K562 (cell line): ENCODE measurements around the gene RTBDN. TPM values are rescaled to one million over a fixed set of nuclear protein-coding genes. Genes with fewer than 3 reads are reported as not detected.

ENCODE experiments used
- BRCA1 ChIP-seq, 2 experiments: fragments of 450-650 bp in 1 of 2; sonication (generic) in 1 of 2; formaldehyde crosslinking in 1 of 2; IDR thresholded peaks; 2 replicates each; pipeline versions ENCODE4 v1.5.0 to v1.6.1; 2017 to 2020; ENCODE audit warnings: mild to moderate bottlenecking in 1 of 2, missing genetic modification reagents in 1 of 2
- CBFA2T2 ChIP-seq: fragments of 450-650 bp; conservative IDR thresholded peaks from 2 replicates; pipeline ENCODE4 v1.6.1; 2017; ENCODE audit warnings: mild to moderate bottlenecking
- CHAMP1 ChIP-seq: fragments of 450-650 bp; IDR thresholded peaks from 2 replicates; pipeline ENCODE4 v1.6.1; 2016; ENCODE audit warnings: mild to moderate bottlenecking
- DIDO1 ChIP-seq: fragments of 450-650 bp; IDR thresholded peaks from 2 replicates; pipeline ENCODE4 v1.6.1; 2016; ENCODE audit warnings: low read depth, missing biosample characterization, missing genetic modification characterization
- ESRRB ChIP-seq: fragments of 250-450 bp; sonication (Bioruptor Pico); IDR thresholded peaks from 2 replicates; pipeline ENCODE4 v1.5.0; 2020; ENCODE audit warnings: mild to moderate bottlenecking, moderate library complexity, borderline replicate concordance
- HDAC3 ChIP-seq: fragments of 450-650 bp; IDR thresholded peaks from 2 replicates; pipeline ENCODE4 v1.6.1; 2018; ENCODE audit warnings: borderline replicate concordance, mild to moderate bottlenecking, moderate library complexity; ENCODE audit not compliant: partially characterized antibody
- KAT2B ChIP-seq: IDR thresholded peaks from one replicate; pipeline ENCODE4 v1.6.1; 2012; ENCODE audit warnings: low read depth, mild to moderate bottlenecking, control low read depth, inconsistent platforms, low read length, moderate library complexity
- MAFK ChIP-seq: IDR thresholded peaks from 2 replicates; pipeline ENCODE4 v1.6.1; 2011; ENCODE audit warnings: low read length, improper control_type of control experiment
- MTA3 ChIP-seq: fragments of 450-650 bp; formaldehyde crosslinking; IDR thresholded peaks from 2 replicates; pipeline ENCODE4 v1.6.1; 2017; ENCODE audit warnings: mild to moderate bottlenecking, borderline replicate concordance
- MTF1 ChIP-seq: fragments of 250-450 bp; sonication (Bioruptor Pico); IDR thresholded peaks from 2 replicates; pipeline ENCODE4 v1.9.0; 2021; ENCODE audit warnings: moderate library complexity, mild to moderate bottlenecking, inconsistent platforms, borderline replicate concordance
- NR2C1 ChIP-seq, 2 experiments: fragments of 450-650 bp; IDR thresholded peaks; 2 replicates each; pipeline ENCODE4 v1.6.1; 2017; ENCODE audit warnings: mild to moderate bottlenecking in 2 of 2, antibody characterized with exemption in 1 of 2, inconsistent platforms in 1 of 2, missing compliant biosample characterization in 1 of 2, missing genetic modification characterization in 1 of 2
- PRPF4 ChIP-seq: fragments of 200-400 bp; formaldehyde crosslinking; IDR thresholded peaks from one replicate; pipeline ENCODE4 v1.6.1; 2017; ENCODE audit warnings: low read length, low read depth, mild to moderate bottlenecking; ENCODE audit not compliant: insufficient read depth, poor library complexity, severe bottlenecking
- RFX7 ChIP-seq: fragments of 250-450 bp; sonication (Bioruptor Pico); IDR thresholded peaks from 2 replicates; pipeline ENCODE4 v1.5.1; 2021; ENCODE audit warnings: mild to moderate bottlenecking
- SP1 ChIP-seq: sonication (generic); formaldehyde crosslinking; IDR thresholded peaks from 2 replicates; pipeline ENCODE4 v1.8.1; 2022; ENCODE audit warnings: mild to moderate bottlenecking, missing genetic modification reagents
- ZNF318 ChIP-seq, 2 experiments: fragments of 450-650 bp; IDR thresholded peaks; 2 replicates each; pipeline ENCODE4 v1.6.1; 2016; ENCODE audit warnings: mild to moderate bottlenecking in 2 of 2, borderline replicate concordance in 1 of 2, low read depth in 1 of 2, moderate library complexity in 1 of 2
- ZNF778 ChIP-seq: fragments of 450-650 bp; formaldehyde crosslinking; IDR thresholded peaks from 2 replicates; pipeline ENCODE4 v1.4.0; 2020; ENCODE audit warnings: mild to moderate bottlenecking, moderate library complexity
- polyA plus RNA-seq, 8 experiments: library from polyadenylated mRNA; depleted of rRNA in 4 of 8; stranded (reverse) in 5 of 8; unstranded in 3 of 8; fragments of >200 nt; fragmentation: Nextera tagmentation in 2 of 8; fragmentation: Illumina TruSeq in 1 of 8; extraction: Ambion mirVana in 2 of 8; extraction: Trizol in 1 of 8; gene quantifications; 2 replicates each; pipeline versions ENCODE4 v1.2.1 to v1.2.3, GENCODE V29; 2011 to 2014; ENCODE audit warnings: inconsistent platforms in 1 of 8, missing spikeins in 1 of 8
- total RNA-seq, 7 experiments: library from RNA; depleted of rRNA in 6 of 7; stranded (reverse); fragments of >200 nt in 6 of 7; fragmentation: Illumina TruSeq in 2 of 7; extraction: Trizol in 2 of 7; gene quantifications; 2 replicates each; pipeline versions ENCODE4 v1.2.1 to v1.2.3, GENCODE V29; 2011 to 2021; ENCODE audit warnings: low replicate concordance in 1 of 7

The RTBDN gene
- total and polyA plus RNA-seq, 9 of the 15 experiments (the other 6 are each of a cell fraction or from before 2014, with no cell fraction given): 0.20 to 2.3 (median 0.72) TPM; not detected in 1

GRCh38 chr19:12792051-12792852, 42.1 kb downstream of the RTBDN start (continued):
- no peak for TF ChIP-seq ZNF318 (IDR thresholded peaks at IDR 0.05; ENCODE audit: borderline replicate concordance in 1 of 2, low read depth in 1 of 2)
- TF ChIP-seq ZNF778 (CRISPR knock-in tag): no peak
- TF ChIP-seq NR2C1 (IDR thresholded peaks at IDR 0.05): peak; percentile 92
- TF ChIP-seq NR2C1 (tag; IDR thresholded peaks at IDR 0.05): peak; percentile 94
- TF ChIP-seq MAFK: no peak
- TF ChIP-seq CHAMP1: no peak
- no peak for TF ChIP-seq RFX7
- TF ChIP-seq BRCA1 (IDR thresholded peaks at IDR 0.05): no peak
- no peak for TF ChIP-seq BRCA1 (CRISPR knock-in tag; IDR thresholded peaks at IDR 0.05)
- TF ChIP-seq DIDO1 (tag): no peak
- TF ChIP-seq SP1 (CRISPR knock-in tag): 0 out of 2 replicates have a peak, but pooled peaks have one; percentile 72
- peak; percentile 96 for TF ChIP-seq MTA3
- no peak for TF ChIP-seq MTF1
- TF ChIP-seq HDAC3: no peak
- TF ChIP-seq CBFA2T2: peak; percentile 46; the same call in 1 of the 2 replicates
- TF ChIP-seq KAT2B: no peak
- no peak for TF ChIP-seq ESRRB (CRISPR knock-in tag)
- peak; percentile 88 for TF ChIP-seq PRPF4
